ENCODE measurements around the gene TNNI2.

GRCh38 chr11:1847926-1848639 lies 9.3 kb downstream of the TNNI2 start:
- no peak for TF ChIP-seq CTCF (conservative IDR thresholded peaks at IDR 0.05)
- TF ChIP-seq ZFX (IDR thresholded peaks at IDR 0.05) = no peak

Data from C4-2B (cell line).